ENCODE measurements around the gene CHRM2.
"Not testable (repeated sequence)": the region's sequence is repeated elsewhere in the genome, so short reads cannot be mapped to it uniquely, and the experiment has no call there.

CHRM2 gene

DNA sequence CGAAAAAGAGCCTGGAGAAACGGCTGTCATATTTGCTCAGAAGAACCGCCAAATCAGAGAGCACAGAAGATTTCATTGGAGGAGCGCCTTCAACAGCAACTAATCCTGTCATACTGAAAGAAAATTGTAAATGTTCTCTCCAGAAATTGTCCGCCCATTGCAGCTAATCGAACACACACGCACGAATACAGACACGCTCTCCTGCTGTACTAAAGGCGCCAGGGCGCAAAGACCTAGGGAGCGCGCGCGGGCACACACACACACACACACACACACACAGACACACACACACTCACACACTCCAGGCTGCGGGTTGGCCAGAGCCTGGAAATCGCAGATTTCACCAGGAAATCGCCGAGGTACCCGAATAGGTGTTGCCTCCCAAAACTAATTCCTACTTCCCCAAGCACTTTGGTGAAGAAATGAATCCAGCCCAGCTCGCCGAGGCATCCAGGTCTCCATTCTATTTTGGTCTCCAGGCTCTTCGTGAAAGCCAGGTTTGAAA lies at the start of gene CHRM2:
CHRM2 (plus strand) TSS at position 157 of the 505 bp plus-strand sequence. CDS start 146,214 bp downstream, outside the sequence.
- DNase-seq (ENCODE audit: low spot score) = peak; percentile 11

DNA sequence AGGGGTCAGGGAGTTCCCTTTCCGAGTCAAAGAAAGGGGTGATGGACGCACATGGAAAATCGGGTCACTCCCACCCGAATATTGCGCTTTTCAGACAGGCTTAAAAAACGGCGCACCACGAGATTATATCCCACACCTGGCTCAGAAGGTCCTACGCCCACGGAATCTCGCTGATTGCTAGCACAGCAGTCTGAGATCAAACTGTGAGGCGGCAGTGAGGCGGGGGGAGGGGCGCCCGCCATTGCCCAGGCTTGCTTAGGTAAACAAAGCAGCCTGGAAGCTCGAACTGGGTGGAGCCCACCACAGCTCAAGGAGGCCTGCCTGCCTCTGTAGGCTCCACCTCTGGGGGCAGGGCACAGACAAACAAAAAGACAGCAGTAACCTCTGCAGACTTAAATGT lies 37.1 kb upstream of the CHRM2 start:
- DNase-seq (ENCODE audit: low spot score) = not testable (repeated sequence)

DNA sequence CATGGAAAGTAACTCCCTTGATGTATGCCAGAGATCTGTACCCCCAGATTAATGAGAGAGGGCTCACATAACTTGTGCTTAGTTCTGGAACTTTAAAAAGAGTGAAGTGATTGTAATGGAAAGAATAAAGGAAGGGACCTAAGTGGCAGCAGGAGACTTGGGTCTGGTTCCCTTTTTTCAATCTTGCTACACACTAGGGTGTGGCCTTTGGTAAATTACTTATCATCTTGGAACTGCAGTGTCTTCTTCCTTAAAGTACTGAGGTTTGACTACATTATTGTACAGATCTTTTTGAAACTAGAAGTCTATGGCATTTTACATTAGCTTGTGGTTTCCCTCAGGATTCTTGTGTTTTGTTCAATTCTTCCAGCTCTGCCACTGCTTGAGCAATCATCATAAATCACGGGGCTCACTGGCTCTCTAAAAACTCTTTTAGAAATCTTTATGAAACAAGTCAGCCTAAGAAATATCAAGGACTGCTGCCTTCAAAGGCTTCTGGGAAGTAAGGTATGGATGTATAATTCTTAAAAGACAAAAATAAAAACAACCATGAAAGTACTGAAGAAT lies 22.5 kb upstream of the CHRM2 start:
- DNase-seq (ENCODE audit: low spot score) = no peak

DNA sequence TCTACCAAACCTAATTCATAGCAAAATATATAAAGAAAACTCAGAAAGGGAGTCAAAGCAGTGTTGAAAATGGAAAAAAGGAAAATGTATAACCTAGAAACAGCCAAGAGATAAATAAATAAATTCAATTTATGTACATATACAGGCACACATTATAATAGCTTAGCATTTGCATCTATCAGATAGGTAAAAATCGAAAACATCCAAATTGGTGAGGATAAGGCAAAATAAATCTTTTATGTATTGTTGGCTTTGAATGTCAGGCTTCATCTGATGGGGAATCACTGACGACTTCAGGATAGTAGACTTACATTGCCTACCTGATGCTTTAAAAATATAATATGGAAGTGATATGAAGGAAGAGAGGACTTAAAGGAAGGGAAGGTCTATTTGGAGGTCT lies 20.6 kb upstream of the CHRM2 start:
- DNase-seq (ENCODE audit: low spot score) = no peak

DNA sequence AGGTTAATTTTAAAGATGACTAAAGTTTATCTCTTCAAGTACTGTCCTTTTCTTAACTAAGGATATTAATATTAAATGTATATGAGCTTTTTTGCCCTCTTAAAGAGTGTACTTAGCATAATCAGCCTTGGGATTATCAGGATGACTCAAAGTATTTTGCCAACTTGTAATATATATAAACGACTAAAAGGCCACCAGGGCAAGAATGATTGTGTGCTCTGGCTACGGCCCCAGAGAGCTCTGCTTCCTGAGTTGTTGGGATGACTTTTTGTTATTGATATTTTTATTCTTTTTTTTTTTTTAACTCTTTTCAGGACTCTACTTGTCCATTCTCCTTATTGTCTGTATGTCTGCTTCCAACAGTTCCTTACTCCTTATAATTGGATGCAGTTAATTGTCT lies 14.8 kb upstream of the CHRM2 start:
- no peak for DNase-seq (ENCODE audit: low spot score)

DNA sequence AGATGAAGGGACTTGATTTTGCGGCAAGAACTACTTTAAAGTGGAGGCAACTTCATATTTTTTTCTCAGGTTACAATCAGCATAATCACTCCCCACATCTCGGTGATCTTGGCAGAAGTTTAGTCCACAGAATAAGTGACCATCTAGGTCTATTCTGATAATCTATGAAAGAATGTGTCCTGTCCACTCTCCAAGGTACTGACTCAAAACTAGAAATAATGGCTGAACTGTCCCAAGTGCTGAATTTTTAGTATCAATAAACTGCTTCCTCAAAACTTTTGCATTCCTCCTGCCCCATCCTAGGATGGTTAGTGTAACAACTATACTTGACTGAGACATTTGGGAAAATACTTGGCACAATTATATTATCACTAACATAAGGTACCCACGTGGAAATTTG lies 10.9 kb upstream of the CHRM2 start:
- peak; percentile 29 for DNase-seq (ENCODE audit: low spot score)

- DNase-seq (ENCODE audit: low spot score) = no peak
Measured at GRCh38 chr7:136859803-136860202, 8.6 kb upstream of the CHRM2 start.

GRCh38 chr7:136865236-136865635 lies 3.2 kb upstream of the CHRM2 start:
- DNase-seq (ENCODE audit: low spot score) = no peak

DNA sequence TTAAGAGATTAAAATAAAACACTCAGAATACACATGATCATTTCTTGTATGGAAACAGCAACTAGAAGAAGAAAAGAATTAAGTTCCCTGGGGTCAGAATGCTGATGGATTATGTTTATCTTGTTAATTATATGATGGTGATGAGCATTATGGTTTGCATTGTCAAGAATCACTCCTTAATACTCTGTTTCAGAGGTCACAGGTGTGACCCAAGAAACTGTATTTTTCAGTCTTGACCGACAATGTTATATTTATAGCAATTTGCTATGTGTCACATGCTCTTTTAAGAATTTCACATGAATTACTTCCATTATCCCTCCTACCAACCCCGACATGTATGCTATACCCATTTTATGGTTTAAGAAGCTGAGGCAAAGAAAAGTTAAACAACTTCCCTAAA lies 2.7 kb upstream of the CHRM2 start:
- no peak for DNase-seq (ENCODE audit: low spot score)

DNA sequence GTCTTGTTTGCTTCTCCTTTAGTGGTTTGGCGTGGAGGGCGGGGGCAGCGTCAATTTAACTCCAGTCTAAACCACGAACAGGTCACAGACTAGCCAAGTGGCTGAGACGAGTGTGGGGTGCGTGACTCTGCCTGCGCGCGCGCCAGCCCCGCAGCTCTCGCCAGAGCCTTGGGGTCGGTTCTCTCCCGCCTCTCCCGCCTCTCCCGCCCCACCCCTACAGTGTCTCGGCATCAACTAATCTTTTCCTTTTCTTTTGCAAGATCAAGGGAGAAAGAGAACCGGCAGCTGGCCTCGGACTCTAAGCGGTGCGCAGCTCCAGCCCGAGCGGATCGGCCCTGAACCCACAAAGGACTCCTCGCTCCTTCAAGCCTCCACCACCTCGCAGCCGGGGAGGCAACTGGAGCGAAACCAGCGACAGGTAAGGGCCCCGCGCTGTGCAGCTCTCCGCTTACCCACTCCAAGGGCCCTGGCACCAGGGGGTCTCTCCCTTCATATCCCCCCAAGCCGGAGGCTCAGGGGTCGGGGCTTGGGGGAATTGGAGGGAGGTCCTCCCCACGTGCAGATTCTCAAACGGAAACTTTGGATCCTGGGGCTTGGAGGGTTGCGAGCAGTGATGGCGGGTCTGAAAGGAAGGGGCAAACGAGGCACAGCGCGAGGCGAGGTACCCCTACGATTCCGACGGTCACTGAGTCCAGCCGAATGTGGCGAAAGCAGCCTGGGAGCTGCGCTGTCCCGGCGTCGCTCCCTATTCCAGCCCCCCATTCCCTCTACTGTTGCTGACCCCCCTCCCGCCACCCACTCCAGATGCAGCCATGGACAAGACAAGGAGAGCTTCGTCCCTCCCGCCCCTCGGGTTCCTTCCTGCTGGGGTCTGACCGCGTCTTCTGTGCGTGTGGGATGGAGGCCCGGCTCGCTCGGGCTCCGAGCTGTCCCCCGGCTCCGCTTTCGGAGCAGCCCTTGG lies 829 bp downstream of the CHRM2 start:
- DNase-seq (ENCODE audit: low spot score) = peak; percentile 22

- DNase-seq (ENCODE audit: low spot score) = peak; percentile 19
Measured at GRCh38 chr7:136869991-136870865, 1.8 kb downstream of the CHRM2 start.

DNA sequence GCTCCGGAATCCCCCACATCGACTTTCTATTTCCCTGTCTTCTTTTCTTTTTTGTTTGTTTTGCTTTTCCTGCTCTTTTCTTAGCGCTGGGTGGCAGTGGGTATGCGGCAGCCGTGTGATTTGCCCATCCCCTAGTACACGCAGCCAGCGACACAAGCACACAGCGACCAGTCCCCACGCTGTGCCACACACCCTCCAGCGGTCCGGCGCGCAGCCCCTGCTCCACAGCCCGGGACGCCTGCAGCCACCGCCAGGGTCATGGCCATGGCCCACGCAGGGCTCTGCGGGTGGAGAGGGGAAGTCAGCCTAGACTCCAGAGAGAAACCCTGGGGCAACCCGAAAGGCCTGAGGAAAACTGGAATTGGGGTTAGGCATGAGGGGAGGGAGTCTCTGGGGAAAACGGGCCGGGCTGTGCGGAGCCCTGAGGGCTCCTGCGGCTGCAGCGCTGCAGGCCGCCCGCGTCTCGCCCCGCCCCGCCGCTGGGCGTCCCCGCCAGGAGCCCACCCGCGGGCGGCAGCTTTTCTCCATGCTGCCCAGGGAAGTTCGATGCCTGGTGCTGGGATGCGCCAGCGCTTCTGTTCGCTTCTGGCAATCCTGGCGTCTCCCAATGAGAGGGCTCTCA lies 2.5 kb downstream of the CHRM2 start:
- peak; percentile 23 for DNase-seq (ENCODE audit: low spot score)

DNA sequence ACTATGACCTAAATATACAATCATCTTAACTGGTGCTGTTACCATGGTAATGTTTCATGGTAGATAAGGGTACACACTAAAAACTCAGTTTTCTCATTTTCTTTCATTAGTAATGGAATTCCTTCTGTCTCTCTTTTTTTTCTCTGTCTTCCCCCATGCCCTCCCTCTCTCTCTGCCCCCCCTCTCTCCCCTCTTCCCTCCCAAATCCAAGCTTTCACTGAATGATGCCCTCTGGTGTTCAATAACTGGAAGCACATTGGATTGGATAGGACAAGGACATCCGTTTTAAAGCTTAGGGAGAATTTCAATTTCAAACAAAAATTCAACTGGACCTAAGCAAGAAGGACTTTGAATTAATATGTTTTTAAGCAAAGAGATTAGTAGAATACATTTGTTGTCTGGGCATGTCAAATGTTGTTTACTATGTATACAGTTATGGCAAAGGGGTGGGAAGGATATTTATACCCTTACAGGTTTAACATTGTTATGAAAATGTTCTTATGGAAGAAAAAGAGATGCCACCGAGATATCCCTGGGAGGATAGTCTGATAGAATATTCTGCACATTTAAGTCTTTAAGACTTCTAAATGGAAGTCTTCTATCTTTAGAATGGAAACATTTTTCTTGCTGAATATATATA lies 6.1 kb downstream of the CHRM2 start:
- DNase-seq (ENCODE audit: low spot score) = peak; percentile 21

- DNase-seq (ENCODE audit: low spot score) = no peak
Measured at GRCh38 chr7:136877509-136877908, 9.1 kb downstream of the CHRM2 start.

DNA sequence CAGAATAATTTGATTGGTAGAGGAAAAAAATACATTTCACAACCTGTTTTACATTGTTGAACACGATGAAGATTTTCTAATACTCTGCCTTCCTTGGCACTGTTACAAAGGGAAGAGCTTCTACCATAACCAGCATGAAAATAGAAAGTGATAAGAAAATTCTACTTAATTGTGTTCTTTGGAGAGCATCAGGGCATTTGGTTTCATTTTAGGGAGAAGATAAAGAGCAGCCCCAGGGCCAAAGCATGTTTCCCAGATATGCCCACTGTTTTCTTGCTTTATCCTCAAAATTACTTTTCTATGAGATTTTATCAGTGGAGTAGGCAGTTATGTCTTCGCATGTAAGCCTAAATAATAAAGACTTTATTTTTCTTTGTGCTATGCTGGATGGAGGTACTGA lies 9.5 kb downstream of the CHRM2 start:
- no peak for DNase-seq (ENCODE audit: low spot score)

DNA sequence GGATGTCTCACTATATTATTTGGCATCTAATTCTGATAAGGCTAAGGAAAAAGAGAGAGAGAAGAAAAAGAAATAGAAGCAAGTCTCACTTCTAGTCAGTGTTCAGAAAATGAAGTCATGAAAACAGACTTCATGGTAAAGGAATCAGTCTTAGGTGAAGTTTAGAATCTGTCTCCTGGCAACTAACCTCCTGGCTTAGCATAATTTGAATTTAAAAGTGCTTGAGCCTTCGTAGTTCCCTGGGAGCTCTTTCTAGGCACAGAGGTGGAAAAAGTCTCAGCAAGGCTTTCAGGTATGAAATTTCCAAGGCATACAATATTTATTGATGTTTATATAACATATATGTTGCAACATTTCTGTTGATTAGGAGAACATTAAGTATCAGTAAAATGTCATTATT lies 10.4 kb downstream of the CHRM2 start:
- no peak for DNase-seq (ENCODE audit: low spot score)

DNA sequence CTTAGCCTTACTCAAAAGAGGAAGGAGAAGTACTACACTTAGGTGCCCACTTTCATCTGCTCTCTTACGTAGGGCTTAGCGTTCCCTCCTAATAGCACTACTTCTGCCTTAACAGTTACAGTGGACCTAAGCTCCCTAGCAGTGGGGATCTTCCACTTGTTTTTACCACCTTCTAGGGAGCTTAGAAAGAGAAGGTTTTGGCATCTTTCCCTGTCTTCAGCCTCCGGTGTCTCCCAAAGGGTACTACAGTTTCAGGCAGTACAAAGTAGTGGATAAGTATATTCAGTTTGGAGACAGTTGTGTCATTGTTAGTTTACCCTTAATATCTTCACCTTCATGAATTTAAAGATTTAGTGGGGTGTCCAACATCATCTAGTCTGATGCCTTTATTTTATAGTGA lies 14.6 kb downstream of the CHRM2 start:
- DNase-seq (ENCODE audit: low spot score) = no peak

DNA sequence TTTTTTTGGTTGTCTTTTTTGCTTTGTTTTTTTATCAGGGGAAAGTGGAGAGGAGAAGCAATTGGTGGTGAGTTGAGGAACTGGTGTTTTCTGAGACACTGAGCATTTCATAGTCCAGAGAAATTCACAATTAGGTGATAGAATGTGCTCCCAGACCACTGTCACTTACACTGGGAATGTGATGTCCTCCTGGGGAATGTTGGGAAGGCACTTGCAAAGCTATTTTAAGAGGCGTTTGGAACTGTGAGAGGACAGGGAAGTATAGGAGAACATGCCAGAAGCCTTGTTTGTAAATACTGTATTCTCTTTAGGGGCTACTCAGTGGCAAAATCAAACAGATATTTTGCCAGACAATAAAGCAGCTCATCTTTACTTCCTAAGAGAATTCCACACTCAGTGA lies 16.0 kb downstream of the CHRM2 start:
- no peak for DNase-seq (ENCODE audit: low spot score)

DNA sequence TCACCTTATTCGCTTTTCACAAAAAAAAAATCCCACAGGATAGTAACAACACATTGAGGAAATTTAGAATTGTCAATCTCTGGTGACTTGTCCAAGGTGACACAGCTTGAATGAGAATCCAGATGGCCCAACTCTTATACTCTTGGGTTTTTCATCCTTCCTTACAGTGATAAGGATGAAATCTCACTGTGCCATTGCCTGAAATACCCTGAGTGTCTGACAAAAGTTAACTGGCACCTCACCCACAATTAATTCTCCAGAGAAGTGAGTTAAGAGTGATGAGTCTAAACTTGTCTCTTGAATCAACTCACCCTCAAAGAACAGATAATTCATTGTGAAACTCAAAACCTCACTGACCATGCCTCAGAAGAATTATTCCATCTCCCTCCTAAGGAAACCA lies 18.9 kb downstream of the CHRM2 start:
- DNase-seq (ENCODE audit: low spot score) = no peak

DNA sequence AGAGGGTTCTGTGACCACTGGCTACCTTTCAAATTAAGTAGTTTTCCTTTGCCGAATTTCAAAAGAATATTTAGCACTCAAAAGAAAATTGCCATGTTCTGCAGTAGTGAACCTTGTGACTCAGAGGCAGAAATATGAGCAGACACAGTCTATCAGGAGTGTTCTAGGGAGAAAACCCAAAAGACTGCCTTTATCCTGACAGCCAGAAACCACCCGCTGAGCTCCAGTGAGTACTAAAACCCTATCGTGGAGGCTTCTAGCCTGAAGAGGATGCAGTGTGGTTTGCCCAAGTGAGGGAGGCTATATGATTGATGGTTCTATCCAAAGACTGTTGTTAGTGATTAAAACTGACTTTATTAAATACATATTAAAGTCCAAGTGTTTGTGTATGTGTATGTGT lies 21.9 kb downstream of the CHRM2 start:
- peak; percentile 10 for DNase-seq (ENCODE audit: low spot score)

DNA sequence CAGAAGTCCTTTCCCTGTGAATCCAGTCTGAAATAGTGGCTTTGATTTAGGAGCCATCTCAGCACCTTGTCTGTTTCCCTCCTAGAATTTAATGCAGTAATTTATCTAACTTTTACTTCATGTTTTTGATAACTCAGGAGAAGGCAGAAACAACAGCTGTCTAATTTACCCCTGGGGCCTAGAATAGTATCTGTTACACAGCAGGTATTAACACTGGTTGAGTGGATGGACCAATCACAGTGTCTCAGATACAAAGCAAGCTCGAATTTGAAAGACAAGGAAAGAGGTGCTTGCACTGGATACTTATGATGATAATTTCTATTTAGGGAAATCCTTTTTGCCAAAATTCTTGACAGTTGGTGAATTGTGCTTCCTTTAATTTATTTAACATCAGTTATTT lies 23.4 kb downstream of the CHRM2 start:
- DNase-seq (ENCODE audit: low spot score) = no peak

All from AG20443 (cell line).